Tibial nerve (tissue), 4 donors: ENCODE data around the gene TBC1D22A. TPM values are rescaled to one million over a fixed set of nuclear protein-coding genes. Genes with fewer than 3 reads are reported as not detected.
"Not testable (repeated sequence)": the region's sequence is repeated elsewhere in the genome, so short reads cannot be mapped to it uniquely, and the experiment has no call there.

Source experiments
- DNase-seq, 2 donors: peaks; one replicate each; pipeline ENCODE4 v3.0.0-alpha.2; 2019; ENCODE audit warnings: low spot score in 2 of 2
- H3K27ac ChIP-seq, 4 donors: fragments of 200-600 bp; sonication (generic) in 3 of 4; one replicate each; pipeline ENCODE4 v1.5.1; 2017 to 2019; ENCODE audit warnings: mild to moderate bottlenecking in 1 of 4
- H3K27me3 ChIP-seq, 2 donors: fragments of 200-600 bp; sonication (generic) in 1 of 2; one replicate each; pipeline versions ENCODE4 v1.5.1 to v1.6.0; 2017 to 2019
- H3K36me3 ChIP-seq, 3 donors: fragments of 200-600 bp; sonication (generic); one replicate each; pipeline ENCODE4 v1.5.1; 2018 to 2019
- H3K4me1 ChIP-seq, 4 donors: fragments of 200-600 bp; sonication (generic) in 3 of 4; one replicate each; pipeline ENCODE4 v1.5.1; 2017 to 2019
- H3K4me3 ChIP-seq, 4 donors: fragments of 200-600 bp; sonication (generic) in 3 of 4; one replicate each; pipeline ENCODE4 v1.5.1; 2017 to 2019; ENCODE audit warnings: mild to moderate bottlenecking in 1 of 4, moderate library complexity in 1 of 4
- H3K9me3 ChIP-seq, 4 donors: fragments of 200-600 bp; sonication (generic) in 3 of 4; one replicate each; pipeline ENCODE4 v1.5.1; 2017 to 2019
- EP300 ChIP-seq, 2 donors: sonication (generic); formaldehyde crosslinking; IDR thresholded peaks; one replicate each; pipeline ENCODE4 v1.6.1; 2017; ENCODE audit warnings: antibody characterized with exemption in 2 of 2, mild to moderate bottlenecking in 1 of 2
- POLR2A ChIP-seq, 2 donors: fragments of 450-650 bp; IDR thresholded peaks; one replicate each; pipeline ENCODE4 v1.6.1; 2017; ENCODE audit warnings: antibody characterized with exemption in 2 of 2, mild to moderate bottlenecking in 2 of 2, moderate library complexity in 2 of 2
- WGBS, 2 donors: methylation state at CpG; one replicate each; pipeline ENCODE4 v1.1.5; 2018; 5-methylcytosine and 5-hydroxymethylcytosine counted together
- total RNA-seq, 4 donors: library from RNA; depleted of rRNA; stranded (reverse); fragments of >200 nt; gene quantifications; one replicate each; pipeline ENCODE4 v1.1.0, GENCODE V29; 2016
- TF ChIP-seq, protein P1 (sequence below), 5 experiments: fragments of 200-600 bp in 3 of 5; fragments of 450-650 bp in 2 of 5; sonication (generic) in 3 of 5; IDR thresholded peaks; one replicate each; pipeline ENCODE4 v1.5.1; 2016 to 2019; ENCODE audit warnings: antibody characterized with exemption in 5 of 5, mild to moderate bottlenecking in 3 of 5, moderate library complexity in 2 of 5

Gene TBC1D22A
- total RNA-seq, 4 donors from 2014 or later: 27.3 to 35.4 (median 29.3) TPM

GRCh38 chr22:46781291-46781690 is 18.8 kb downstream of the TBC1D22A start:
- Histone ChIP-seq H3K36me3 (no peaks in the 10 kb centered on the region), H3K27me3 (no peaks in the 10 kb centered on the region), H3K4me1 (peaks cover 0 to 18% (median 17%) of the 10 kb centered on the region in 4 donors), H3K9me3 (peaks cover 0 to 8% (median 0%) of the 10 kb centered on the region in 4 donors), H3K4me3 (no peak overlapping the region), H3K27ac (no peak overlapping the region)
- 92 to 98% methylated on average over 9 of the region's 9 CpGs for WGBS, 2 donors
- TF ChIP-seq POLR2A (IDR thresholded peaks at IDR 0.05) (no peak), EP300 (IDR thresholded peaks at IDR 0.05) (no peak)
- TF ChIP-seq, protein P1, sequence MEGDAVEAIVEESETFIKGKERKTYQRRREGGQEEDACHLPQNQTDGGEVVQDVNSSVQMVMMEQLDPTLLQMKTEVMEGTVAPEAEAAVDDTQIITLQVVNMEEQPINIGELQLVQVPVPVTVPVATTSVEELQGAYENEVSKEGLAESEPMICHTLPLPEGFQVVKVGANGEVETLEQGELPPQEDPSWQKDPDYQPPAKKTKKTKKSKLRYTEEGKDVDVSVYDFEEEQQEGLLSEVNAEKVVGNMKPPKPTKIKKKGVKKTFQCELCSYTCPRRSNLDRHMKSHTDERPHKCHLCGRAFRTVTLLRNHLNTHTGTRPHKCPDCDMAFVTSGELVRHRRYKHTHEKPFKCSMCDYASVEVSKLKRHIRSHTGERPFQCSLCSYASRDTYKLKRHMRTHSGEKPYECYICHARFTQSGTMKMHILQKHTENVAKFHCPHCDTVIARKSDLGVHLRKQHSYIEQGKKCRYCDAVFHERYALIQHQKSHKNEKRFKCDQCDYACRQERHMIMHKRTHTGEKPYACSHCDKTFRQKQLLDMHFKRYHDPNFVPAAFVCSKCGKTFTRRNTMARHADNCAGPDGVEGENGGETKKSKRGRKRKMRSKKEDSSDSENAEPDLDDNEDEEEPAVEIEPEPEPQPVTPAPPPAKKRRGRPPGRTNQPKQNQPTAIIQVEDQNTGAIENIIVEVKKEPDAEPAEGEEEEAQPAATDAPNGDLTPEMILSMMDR (IDR thresholded peaks at IDR 0.05): no peak
- no peak for DNase-seq

- H3K36me3 ChIP-seq, H3K4me3 ChIP-seq, H3K4me1 ChIP-seq, DNase-seq, H3K27me3 ChIP-seq, H3K27ac ChIP-seq: not testable (repeated sequence)
- H3K9me3 ChIP-seq: peaks cover 0 to 10% (median 0%) of the 10 kb centered on the region in 4 donors
- 92 to 93% methylated on average over 10 of the region's 10 CpGs for whole genome bisulfite sequencing, 2 donors
Observed at GRCh38 chr22:46782200-46782599, 19.8 kb downstream of the TBC1D22A start.

DNA sequence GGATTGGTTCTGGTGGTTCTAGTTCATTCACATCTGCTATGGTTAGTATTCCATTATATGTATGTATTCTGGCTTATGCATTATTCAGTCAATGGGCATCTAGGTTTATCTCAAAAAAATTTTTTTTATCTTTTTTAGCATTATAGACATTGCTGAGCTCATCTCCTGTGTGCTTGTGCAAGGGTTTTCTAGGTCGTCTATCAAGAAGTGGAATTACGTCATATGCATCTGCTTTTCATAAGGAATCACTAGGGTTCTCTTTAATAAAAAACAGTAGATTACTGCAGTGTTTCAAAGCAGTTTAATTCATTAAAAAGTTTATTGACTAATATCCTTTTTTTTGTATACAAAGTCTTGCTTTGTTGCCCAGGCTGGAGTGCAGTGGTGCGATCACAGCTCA is 21.3 kb downstream of the TBC1D22A start:
- H3K9me3 ChIP-seq: peaks cover 0 to 10% (median 0%) of the 10 kb centered on the region in 4 donors
- DNase-seq: no peak
- TF ChIP-seq POLR2A (IDR thresholded peaks at IDR 0.05) (no peak), EP300 (IDR thresholded peaks at IDR 0.05) (no peak)
- TF ChIP-seq, protein P1 (IDR thresholded peaks at IDR 0.05): no peak
- no peaks in the 10 kb centered on the region for H3K36me3 ChIP-seq
- no peak overlapping the region for H3K27ac ChIP-seq
- WGBS, 2 donors: 83% methylated on average over 3 of the region's 3 CpGs
- H3K4me3 ChIP-seq: no peak overlapping the region
- no peaks in the 10 kb centered on the region for H3K4me1 ChIP-seq
- H3K27me3 ChIP-seq: no peaks in the 10 kb centered on the region

DNA sequence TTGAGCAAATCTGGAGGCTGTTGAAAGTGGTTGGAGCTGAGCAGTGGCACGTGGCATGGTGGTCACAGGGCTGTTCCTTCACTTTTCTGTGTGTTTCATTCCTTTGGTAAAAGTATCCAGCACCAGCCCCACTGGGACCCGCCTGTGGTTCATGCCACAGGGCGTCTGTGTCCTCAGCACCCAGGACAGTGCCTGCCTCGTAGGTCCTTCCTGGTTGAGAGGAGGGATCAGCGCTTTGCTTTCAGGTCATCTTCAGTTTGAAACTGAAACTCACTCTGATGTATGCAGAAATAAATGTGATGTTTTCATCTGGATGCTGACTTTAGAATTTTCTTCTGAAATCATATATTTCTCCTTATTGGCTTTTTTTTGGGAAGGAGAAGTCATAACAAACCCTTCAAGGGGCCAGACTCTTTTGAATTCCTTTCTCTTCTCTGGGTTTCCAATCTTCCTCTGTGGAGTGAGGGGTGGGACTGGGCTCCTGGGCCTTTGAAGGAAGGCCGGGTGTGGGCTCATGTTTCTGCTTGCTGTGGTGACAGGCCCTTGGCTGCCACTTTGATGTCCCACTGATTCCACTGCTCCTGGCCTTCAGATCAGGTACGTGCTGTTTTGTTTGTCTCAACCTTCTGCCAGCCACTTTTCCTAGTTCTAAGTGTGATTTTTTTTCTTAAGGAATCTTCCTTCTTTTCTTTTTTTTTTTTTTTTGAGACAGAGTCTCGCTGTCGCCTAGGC is 26.2 kb downstream of the TBC1D22A start:
- peaks cover 0 to 10% (median 0%) of the 10 kb centered on the region in 4 donors for H3K9me3 ChIP-seq
- DNase-seq: no peak
- WGBS, 2 donors: 83 to 90% methylated on average over 9 of the region's 9 CpGs
- H3K36me3 ChIP-seq: peaks cover 0 to 11% (median 6%) of the 10 kb centered on the region in 3 donors
- H3K27me3 ChIP-seq: no peaks in the 10 kb centered on the region
- TF ChIP-seq, protein P1 (IDR thresholded peaks at IDR 0.05): no peak
- TF ChIP-seq EP300 (IDR thresholded peaks at IDR 0.05): no peak
- no peak for TF ChIP-seq POLR2A (IDR thresholded peaks at IDR 0.05)
- H3K4me1 ChIP-seq: peaks cover 0 to 26% (median 7%) of the 10 kb centered on the region in 4 donors
- H3K4me3 ChIP-seq: no peak overlapping the region
- H3K27ac ChIP-seq: no peak overlapping the region

DNA sequence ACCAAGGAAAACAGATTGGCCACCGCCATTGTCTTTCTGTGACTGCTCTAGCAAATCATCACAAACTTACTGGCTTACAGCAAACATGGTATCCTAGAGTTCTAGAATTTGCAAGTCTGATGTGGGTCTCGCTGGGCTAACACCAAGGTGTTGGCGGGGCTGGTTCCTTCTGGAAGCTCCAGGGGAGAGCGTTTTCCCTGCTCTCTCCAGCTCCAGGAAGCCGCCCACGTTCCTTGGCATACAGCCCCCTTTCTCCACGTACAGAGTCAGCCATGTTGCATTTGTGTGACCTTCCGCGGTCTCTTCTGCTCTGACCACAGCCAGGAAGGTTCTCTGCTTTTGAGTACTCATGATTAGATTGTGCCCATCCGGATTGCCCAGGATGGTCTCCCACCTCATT is 27.5 kb downstream of the TBC1D22A start:
- peak overlapping the region in 1 of 4 donors; percentile 9 for H3K27ac ChIP-seq
- WGBS, 2 donors: 82 to 83% methylated on average over 10 of the region's 10 CpGs
- H3K27me3 ChIP-seq: no peaks in the 10 kb centered on the region
- peaks cover 0 to 10% (median 0%) of the 10 kb centered on the region in 4 donors for H3K9me3 ChIP-seq
- H3K36me3 ChIP-seq: peaks cover 0 to 23% (median 20%) of the 10 kb centered on the region in 3 donors
- DNase-seq: no peak
- H3K4me3 ChIP-seq: no peak overlapping the region
- TF ChIP-seq POLR2A (IDR thresholded peaks at IDR 0.05) (no peak), EP300 (IDR thresholded peaks at IDR 0.05) (no peak)
- TF ChIP-seq, protein P1 (IDR thresholded peaks at IDR 0.05): no peak
- peaks cover 0 to 26% (median 7%) of the 10 kb centered on the region in 4 donors for H3K4me1 ChIP-seq
